Keratinocyte (primary cell): ENCODE measurements around the gene LARGE1. TPM values are rescaled to one million over a fixed set of nuclear protein-coding genes. Genes with fewer than 3 reads are reported as not detected.

Experiments used
- DNase-seq: peaks from one replicate; pipeline ENCODE4 v3.0.0-alpha.2; 2011; ENCODE audit warnings: low read depth, missing footprints, low spot score
- FAIRE-seq: peaks from 2 replicates; lab custom pipeline; 2011; peaks lifted over from hg19 to GRCh38; lab: Jason Lieb, UNC
- H2AFZ ChIP-seq: 2 replicates; pipeline ENCODE4 v1.6.0; 2012; ENCODE audit warnings: low read length, control low read depth, inconsistent platforms; ENCODE audit not compliant: control insufficient read depth
- H3K27ac ChIP-seq: 2 replicates; pipeline ENCODE4 v1.5.1; 2011; ENCODE audit warnings: low read length; ENCODE audit not compliant: control insufficient read depth, insufficient read depth
- H3K27me3 ChIP-seq: 3 replicates; pipeline ENCODE4 v1.6.0; 2011; ENCODE audit warnings: low read length; ENCODE audit not compliant: control insufficient read depth, insufficient read depth; ENCODE audit errors: extremely low read depth
- H3K36me3 ChIP-seq, 2 experiments: 2 replicates in 1 of 2; 3 replicates in 1 of 2; pipeline ENCODE4 v1.5.1; 2011; ENCODE audit warnings: low read length in 2 of 2, mild to moderate bottlenecking in 1 of 2; ENCODE audit not compliant: control insufficient read depth in 2 of 2, insufficient read depth in 2 of 2; ENCODE audit errors: extremely low read depth in 1 of 2
- H3K4me1 ChIP-seq: 3 replicates; pipeline ENCODE4 v1.5.1; 2011; ENCODE audit warnings: low read length; ENCODE audit not compliant: control insufficient read depth, insufficient read depth; ENCODE audit errors: extremely low read depth
- H3K4me2 ChIP-seq: 3 replicates; pipeline ENCODE4 v1.6.0; 2011; ENCODE audit warnings: low read depth, low read length; ENCODE audit not compliant: control insufficient read depth, insufficient read depth; ENCODE audit errors: extremely low read depth
- H3K4me3 ChIP-seq, 3 experiments: fragments of 200-600 bp in 1 of 3; sonication (generic) in 1 of 3; 2 replicates in 2 of 3; 3 replicates in 1 of 3; pipeline ENCODE4 v1.5.1; 2011 to 2016; ENCODE audit warnings: low read length in 3 of 3, mild to moderate bottlenecking in 3 of 3, control low read depth in 2 of 3, inconsistent platforms in 1 of 3, low read depth in 1 of 3, mixed read lengths in 1 of 3, mixed run types in 1 of 3, moderate library complexity in 1 of 3; ENCODE audit not compliant: control insufficient read depth in 2 of 3, insufficient read depth in 2 of 3; ENCODE audit errors: extremely low read depth in 1 of 3
- H3K79me2 ChIP-seq: 2 replicates; pipeline ENCODE4 v1.6.0; 2012; ENCODE audit warnings: low read length; ENCODE audit not compliant: control insufficient read depth, insufficient read depth
- H3K9ac ChIP-seq: 3 replicates; pipeline ENCODE4 v1.6.0; 2011; ENCODE audit warnings: low read length; ENCODE audit not compliant: control insufficient read depth, insufficient read depth; ENCODE audit errors: extremely low read depth
- H3K9me1 ChIP-seq: 3 replicates; pipeline ENCODE4 v1.6.0; 2011; ENCODE audit warnings: low read length; ENCODE audit not compliant: control insufficient read depth, insufficient read depth; ENCODE audit errors: extremely low read depth
- H3K9me3 ChIP-seq: 2 replicates; pipeline ENCODE4 v1.5.1; 2012; ENCODE audit warnings: low read depth, low read length; ENCODE audit not compliant: control insufficient read depth
- H4K20me1 ChIP-seq: 3 replicates; pipeline ENCODE4 v1.6.0; 2011; ENCODE audit warnings: low read length; ENCODE audit not compliant: control insufficient read depth, insufficient read depth; ENCODE audit errors: extremely low read depth
- CTCF ChIP-seq, 3 experiments: IDR thresholded peaks in 1 of 3; conservative IDR thresholded peaks in 1 of 3; optimal IDR thresholded peaks in 1 of 3; 2 replicates in 2 of 3; 3 replicates in 1 of 3; pipeline versions ENCODE3 to v1.5.1; 2011; ENCODE audit warnings: low read length in 3 of 3, mild to moderate bottlenecking in 3 of 3, moderate library complexity in 2 of 3, control low read depth in 1 of 3, inconsistent platforms in 1 of 3; ENCODE audit not compliant: insufficient read depth in 2 of 3; ENCODE audit errors: extremely low read depth in 1 of 3
- EZH2 ChIP-seq: IDR thresholded peaks from one replicate; pipeline ENCODE4 v1.6.1; 2012; ENCODE audit warnings: inconsistent platforms, mild to moderate bottlenecking, low read length, moderate library complexity
- dilution Hi-C: fragments of 300-500 bp; cut with MboI; formaldehyde crosslinking; loops from one replicate; pipeline ENCODE4 v1.7.0; 2020; ENCODE audit warnings: low sequenced_read_pairs; ENCODE audit not compliant: extremely low pct_ligation_motif_present
- polyA plus RNA-seq, 5 experiments: library from polyadenylated mRNA; depleted of rRNA in 3 of 5; stranded (reverse) in 3 of 5; stranded (forward) in 1 of 5; unstranded in 1 of 5; fragments of >200 nt; gene quantifications; 1 replicate in 1 of 5; 2 replicates in 3 of 5; 3 replicates in 1 of 5; pipeline versions ENCODE4 v1.2.1 to v1.2.3, GENCODE V29; 2011 to 2012; ENCODE audit warnings: missing spikeins in 2 of 5, low read depth in 1 of 5, low replicate concordance in 1 of 5

Gene LARGE1
- polyA plus RNA-seq, 1 donor (not counting 4 experiments of a cell fraction or from before 2014, with no cell fraction given) = 4.5 TPM

- no peak overlapping the region for H3K9ac ChIP-seq
- DNase-seq = no peak
- no peaks in the 10 kb centered on the region for H3K79me2 ChIP-seq
- H3K27ac ChIP-seq = no peak overlapping the region
- TF ChIP-seq CTCF (optimal IDR thresholded peaks at IDR 0.05 in 1 of 3, IDR thresholded peaks at IDR 0.05 in 1 of 3, conservative IDR thresholded peaks at IDR 0.05 in 1 of 3; ENCODE audit: extremely low read depth in 1 of 3, insufficient read depth in 2 of 3, low read length in 3 of 3) (no peak), EZH2 (no peak)
- H3K4me2 ChIP-seq = no peak overlapping the region
- no peaks in the 10 kb centered on the region for H3K9me1 ChIP-seq
- dilution Hi-C loops = no loop called here
- no peaks in the 10 kb centered on the region for H3K36me3 ChIP-seq
- H3K9me3 ChIP-seq = no peaks in the 10 kb centered on the region
- H2AFZ ChIP-seq = no peak overlapping the region
- no peak overlapping the region for H3K4me3 ChIP-seq
- peaks cover 2% of the 10 kb centered on the region for H3K4me1 ChIP-seq
- no peaks in the 10 kb centered on the region for H4K20me1 ChIP-seq
- FAIRE-seq = no peak
- H3K27me3 ChIP-seq = no peaks in the 10 kb centered on the region
Measured at GRCh38 chr22:33717694-33718396, 202.4 kb downstream of the LARGE1 start.

GRCh38 chr22:33715237-33715985 is 204.9 kb downstream of the LARGE1 start:
- Histone ChIP-seq H3K27ac (no peak overlapping the region), H3K27me3 (no peaks in the 10 kb centered on the region), H3K79me2 (no peaks in the 10 kb centered on the region), H3K4me2 (no peak overlapping the region), H2AFZ (no peak overlapping the region), H3K4me1 (no peaks in the 10 kb centered on the region), H3K36me3 (no peaks in the 10 kb centered on the region), H4K20me1 (no peaks in the 10 kb centered on the region), H3K9ac (no peak overlapping the region), H3K9me3 (no peaks in the 10 kb centered on the region), H3K9me1 (no peaks in the 10 kb centered on the region), H3K4me3 (no peak overlapping the region)
- dilution Hi-C loops = no loop called here
- TF ChIP-seq CTCF (optimal IDR thresholded peaks at IDR 0.05 in 1 of 3, IDR thresholded peaks at IDR 0.05 in 1 of 3, conservative IDR thresholded peaks at IDR 0.05 in 1 of 3; ENCODE audit: extremely low read depth in 1 of 3, insufficient read depth in 2 of 3, low read length in 3 of 3) = no peak
- no peak for TF ChIP-seq EZH2
- FAIRE-seq (no peak), DNase-seq (no peak)
